Measurements from ENCODE around the gene COL27A1. TPM values are rescaled to one million over a fixed set of nuclear protein-coding genes. Genes with fewer than 3 reads are reported as not detected.

The COL27A1 gene
- total RNA-seq (1 to 10 TPM in 1 of 2 experiments, under 1 TPM in 1; 0.87 to 1.2 TPM), total RNA-seq (0 to 21.3 (median 1.3) reads per million in 172 experiments)
- 0.47 TPM for polyA plus RNA-seq (2013, experiment 1 of 2)
- polyA plus RNA-seq (2013, experiment 2 of 2): 1.2 TPM

GRCh38 chr9:114155263-114155994, at the start of gene COL27A1:
Gene COL27A1 (plus strand): TSS chr9:114155537. CDS start chr9:114155951, 414 bp downstream.
- peak; percentile 84 for TF ChIP-seq CTCF (IDR thresholded peaks at IDR 0.05)
- Mint-ChIP-seq H3K27me3 (peaks cover 56% of the 10 kb centered on the region), H3K36me3 (ENCODE audit: low read depth) (no peaks in the 10 kb centered on the region), H3K9me3 (no peaks in the 10 kb centered on the region), H3K27ac (no peak within 1 kb of the TSS), H3K4me3 (peak within 1 kb of the TSS; percentile 93), H3K4me1 (ENCODE audit: low read depth) (peaks cover 28% of the 10 kb centered on the region)
- no peak within 1 kb of the TSS for H3K27ac ChIP-seq (ENCODE audit: low read depth in 1 of 2, low read length in 2 of 2)
- H3K36me3 ChIP-seq (ENCODE audit: insufficient read depth, low read length): no peaks in the 10 kb centered on the region
- POLR2A ChIA-PET: no interaction called here
- DNase-seq (peak; percentile 56 to 84 (median 70)), ATAC-seq (ENCODE audit: poor library complexity) (peak; percentile 83)
- peaks cover 39 to 48% of the 10 kb centered on the region in 2 experiments for H3K27me3 ChIP-seq (ENCODE audit: control insufficient read depth in 1 of 2, insufficient read depth in 2 of 2, low read length in 2 of 2)
- intact Hi-C loops (cut with DNase I, micrococcal nuclease): loop anchor here (1.0 kb wide), 1 partner anchor 136 kb away; no protein-coding TSS in a partner anchor
- peak within 1 kb of the TSS; percentile 54 for H3K4me3 ChIP-seq (ENCODE audit: low read length)
- no peaks in the 10 kb centered on the region for H3K9me3 ChIP-seq (ENCODE audit: control insufficient read depth in 1 of 2, insufficient read depth in 1 of 2, low read length in 2 of 2)
- CTCF ChIA-PET: interaction anchor here (0.8 to 1.3 kb wide), 3 partner anchors 14 to 135 kb away, joined by 3 to 5 read pairs (median 4); no protein-coding TSS in a partner anchor
- peaks cover 27% of the 10 kb centered on the region for H3K4me1 ChIP-seq (ENCODE audit: insufficient read depth, low read length)

- Histone ChIP-seq H3K27ac (ENCODE audit: low read depth in 1 of 2, low read length in 2 of 2) (no peak overlapping the region), H3K9me3 (ENCODE audit: control insufficient read depth in 1 of 2, insufficient read depth in 1 of 2, low read length in 2 of 2) (no peaks in the 10 kb centered on the region), H3K27me3 (ENCODE audit: control insufficient read depth in 1 of 2, insufficient read depth in 2 of 2, low read length in 2 of 2) (peaks cover 0 to 4% of the 10 kb centered on the region in 2 experiments), H3K36me3 (ENCODE audit: insufficient read depth, low read length) (no peaks in the 10 kb centered on the region), H3K4me1 (ENCODE audit: insufficient read depth, low read length) (no peaks in the 10 kb centered on the region), H3K4me3 (ENCODE audit: low read length) (no peak overlapping the region)
- DNase-seq: no peak
- intact Hi-C loops (cut with DNase I, micrococcal nuclease): loop anchor here in 1 of 2 experiments (2.0 kb wide), 1 partner anchor 183 kb away; no protein-coding TSS in a partner anchor
- H3K36me3 Mint-ChIP-seq (ENCODE audit: low read depth): no peaks in the 10 kb centered on the region
- H3K4me1 Mint-ChIP-seq (ENCODE audit: low read depth): no peaks in the 10 kb centered on the region
- peaks cover 4% of the 10 kb centered on the region for H3K27me3 Mint-ChIP-seq
- no peak for ATAC-seq (ENCODE audit: poor library complexity)
- no peak overlapping the region for H3K4me3 Mint-ChIP-seq
- ChIA-PET POLR2A (no interaction called here), CTCF (interaction anchor here (1.3 kb wide), 1 partner anchor 25 kb away, joined by 3 read pairs; no protein-coding TSS in a partner anchor)
- no peak for TF ChIP-seq CTCF (IDR thresholded peaks at IDR 0.05)
- no peak overlapping the region for H3K27ac Mint-ChIP-seq
- H3K9me3 Mint-ChIP-seq: peaks cover 2% of the 10 kb centered on the region
These were observed 47.9 kb upstream of the COL27A1 start for GRCh38 chr9:114107286-114108001.

GRCh38 chr9:114108016-114108833, 47.1 kb upstream of the COL27A1 start:
- CTCF ChIA-PET: interaction anchor here (0.7 to 1.3 kb wide), 2 partner anchors 9 to 26 kb away, joined by 3 read pairs; partner anchors contain the start of gene KIF12
- intact Hi-C loops (cut with DNase I, micrococcal nuclease): loop anchor here in 1 of 2 experiments (2.0 kb wide), 1 partner anchor 183 kb away; no protein-coding TSS in a partner anchor
- Mint-ChIP-seq H3K4me1 (ENCODE audit: low read depth) (no peaks in the 10 kb centered on the region), H3K9me3 (no peaks in the 10 kb centered on the region), H3K4me3 (no peak overlapping the region), H3K27me3 (peaks cover 8% of the 10 kb centered on the region), H3K36me3 (ENCODE audit: low read depth) (no peaks in the 10 kb centered on the region), H3K27ac (no peak overlapping the region)
- Histone ChIP-seq H3K27ac (ENCODE audit: low read depth in 1 of 2, low read length in 2 of 2) (no peak overlapping the region), H3K36me3 (ENCODE audit: insufficient read depth, low read length) (no peaks in the 10 kb centered on the region), H3K4me1 (ENCODE audit: insufficient read depth, low read length) (no peaks in the 10 kb centered on the region), H3K9me3 (ENCODE audit: control insufficient read depth in 1 of 2, insufficient read depth in 1 of 2, low read length in 2 of 2) (peaks cover 0 to 2% of the 10 kb centered on the region in 2 experiments), H3K27me3 (ENCODE audit: control insufficient read depth in 1 of 2, insufficient read depth in 2 of 2, low read length in 2 of 2) (peaks cover 0 to 8% of the 10 kb centered on the region in 2 experiments), H3K4me3 (ENCODE audit: low read length) (no peak overlapping the region)
- DNase-seq (peak in 13 of 14 experiments; percentile 8 to 65 (median 31)), ATAC-seq (ENCODE audit: poor library complexity) (no peak)
- TF ChIP-seq CTCF (IDR thresholded peaks at IDR 0.05): peak; percentile 61
- POLR2A ChIA-PET: no interaction called here
